ENCODE data around the gene KRTAP9-6. TPM values are rescaled to one million over a fixed set of nuclear protein-coding genes. Genes with fewer than 3 reads are reported as not detected.

Gene KRTAP9-6
- total and polyA plus RNA-seq, 2 of the 13 experiments (the other 11 are each of a cell fraction or from before 2014, with no cell fraction given) = not detected

GRCh38 chr17:41308918-41309359, 43.8 kb downstream of the KRTAP9-6 start, which contains the start of gene KRTAP16-1:
Gene KRTAP16-1, minus strand, starts transcription at chr17:41309309. Its CDS starts 56 bp downstream, at chr17:41309253.
- Histone ChIP-seq H3K4me1 (ENCODE audit: insufficient read depth, low read length) (no peaks in the 10 kb centered on the region), H3K27me3 (ENCODE audit: control insufficient read depth in 1 of 2, insufficient read depth in 2 of 2, low read length in 2 of 2) (peaks cover 3 to 30% of the 10 kb centered on the region in 2 experiments; a peak in 3 of 5 replicates), H3K36me3 (replicated peaks in 1 of 2; ENCODE audit: control insufficient read depth in 1 of 2, insufficient read depth in 2 of 2, low read length in 2 of 2) (no peaks in the 10 kb centered on the region), H3K9me3 (ENCODE audit: low read length) (no peaks in the 10 kb centered on the region), H3K4me3 (replicated peaks in 1 of 3; ENCODE audit: insufficient read depth in 1 of 3, low read depth in 2 of 3, low read length in 3 of 3) (no peak within 1 kb of the TSS), H4K20me1 (ENCODE audit: insufficient read depth, low read length) (no peaks in the 10 kb centered on the region), H3K4me2 (ENCODE audit: low read depth, low read length) (no peak within 1 kb of the TSS), H3K9ac (ENCODE audit: insufficient read depth, low read depth, low read length) (no peak within 1 kb of the TSS), H3K79me2 (ENCODE audit: insufficient read depth, low read length) (no peaks in the 10 kb centered on the region), H3K27ac (ENCODE audit: extremely low read length, insufficient read depth, low read length) (no peak within 1 kb of the TSS), H2AFZ (ENCODE audit: low read length) (no peak within 1 kb of the TSS)
- POLR2A ChIA-PET = no interaction called here
- in situ Hi-C loops (cut with HindIII; ENCODE audit: extremely low pct_ligation_motif_present, low pct_unique_long_range_greater_than_20kb) (no loop called here), intact Hi-C loops (cut with micrococcal nuclease; ENCODE audit: unreplicated experiment) (no loop called here)
- no peak; the same call in 2 of the 3 replicates for ATAC-seq
- CTCF ChIA-PET (ENCODE audit: low intra/inter-chr PET ratio, low total read pairs) = no interaction called here
- 24% methylated on average over 5 of the region's 7 CpGs for WGBS (ENCODE audit: low lambda C conversion rate)
- TF ChIP-seq THAP9 (CRISPR knock-in tag; IDR thresholded peaks at IDR 0.05; ENCODE audit: borderline replicate concordance) (no peak), ZNF713 (CRISPR knock-in tag; IDR thresholded peaks at IDR 0.05) (no peak), FOXO1 (CRISPR knock-in tag; IDR thresholded peaks at IDR 0.05) (no peak), ZSCAN22 (CRISPR knock-in tag; IDR thresholded peaks at IDR 0.05) (no peak), ZNF878 (CRISPR knock-in tag; IDR thresholded peaks at IDR 0.05) (no peak), IRF2 (CRISPR knock-in tag; IDR thresholded peaks at IDR 0.05) (no peak)
- DNase-seq (ENCODE audit: low spot score) = no peak
- no TSS peak for BruUV-seq (replicated peaks)
- no peak for FAIRE-seq

- H3K9me3 ChIP-seq (ENCODE audit: low read length) = no peaks in the 10 kb centered on the region
- H3K27ac ChIP-seq (ENCODE audit: extremely low read length, insufficient read depth, low read length) = no peak overlapping the region
- no peak for DNase-seq (ENCODE audit: low spot score)
- no peak for FAIRE-seq
- no peak overlapping the region for H3K9ac ChIP-seq (ENCODE audit: insufficient read depth, low read depth, low read length)
- no peaks in the 10 kb centered on the region for H3K36me3 ChIP-seq (replicated peaks in 1 of 2; ENCODE audit: control insufficient read depth in 1 of 2, insufficient read depth in 2 of 2, low read length in 2 of 2)
- no peaks in the 10 kb centered on the region for H3K4me1 ChIP-seq (ENCODE audit: insufficient read depth, low read length)
- BruUV-seq (replicated peaks) = no TSS peak
- ChIA-PET CTCF (ENCODE audit: low intra/inter-chr PET ratio, low total read pairs) (no interaction called here), POLR2A (no interaction called here)
- H3K79me2 ChIP-seq (ENCODE audit: insufficient read depth, low read length) = no peaks in the 10 kb centered on the region
- ATAC-seq = no peak
- H3K27me3 ChIP-seq (ENCODE audit: control insufficient read depth in 1 of 2, insufficient read depth in 2 of 2, low read length in 2 of 2) = peaks cover 4 to 45% of the 10 kb centered on the region in 2 experiments; a peak in 4 of 5 replicates
- in situ Hi-C loops (cut with HindIII; ENCODE audit: extremely low pct_ligation_motif_present, low pct_unique_long_range_greater_than_20kb) (no loop called here), intact Hi-C loops (cut with micrococcal nuclease; ENCODE audit: unreplicated experiment) (no loop called here)
- no peak overlapping the region for H2AFZ ChIP-seq (ENCODE audit: low read length)
- WGBS (ENCODE audit: low lambda C conversion rate) = 0% methylated on average over 1 of the region's 1 CpG
- no peak overlapping the region for H3K4me2 ChIP-seq (ENCODE audit: low read depth, low read length)
- H4K20me1 ChIP-seq (ENCODE audit: insufficient read depth, low read length) = no peaks in the 10 kb centered on the region
- H3K4me3 ChIP-seq (replicated peaks in 1 of 3; ENCODE audit: insufficient read depth in 1 of 3, low read depth in 2 of 3, low read length in 3 of 3) = no peak overlapping the region
- no peak for TF ChIP-seq NR0B2 (CRISPR knock-in tag; IDR thresholded peaks at IDR 0.05)
- no peak for TF ChIP-seq ZFYVE20 (CRISPR knock-in tag; IDR thresholded peaks at IDR 0.05; ENCODE audit: borderline replicate concordance, low read depth)
- no peak for TF ChIP-seq IKZF1 (IDR thresholded peaks at IDR 0.05)
- TF ChIP-seq ZBTB26 (CRISPR knock-in tag; IDR thresholded peaks at IDR 0.05; ENCODE audit: borderline replicate concordance) = no peak
- no peak for TF ChIP-seq ZNF768 (CRISPR knock-in tag; IDR thresholded peaks at IDR 0.05)
- no peak for TF ChIP-seq IRF1 (CRISPR knock-in tag; IDR thresholded peaks at IDR 0.05; ENCODE audit: low read depth)
Measured at GRCh38 chr17:41311111-41311510, 45.9 kb downstream of the KRTAP9-6 start.
